K562 (cell line): ENCODE measurements around the gene CZIB. TPM values are rescaled to one million over a fixed set of nuclear protein-coding genes. Genes with fewer than 3 reads are reported as not detected.

ENCODE experiments used
- ATAC-seq: fragments of 200-7000 bp; cut with Tn5 transposase; 3 replicates; pipeline ENCODE4 v1.9.1; 2020; ENCODE audit warnings: moderate library complexity
- BruUV-seq: library from RNA; stranded (reverse); fragments of 400-500 nt; replicated peaks from 2 replicates; lab custom pipeline; 2021; lab: Mats Ljungman, UMichigan
- CTCF ChIA-PET: fragments of 300-600 bp; formaldehyde crosslinking; extraction: SDS; loops from one replicate; lab custom pipeline; 2021; ENCODE audit warnings: low intra/inter-chr PET ratio; lab: Yijun Ruan, JAX
- POLR2A ChIA-PET: fragments of 300-600, 350-650 bp; sonication (Branson Sonifier 250); formaldehyde crosslinking; extraction: SDS; loops from one replicate; lab custom pipeline; 2021; ENCODE audit warnings: antibody characterized with exemption, inconsistent platforms; lab: Yijun Ruan, JAX
- DNase-seq, 4 experiments: peaks; one replicate each; pipeline versions ENCODE4 v3.0.0 to v3.0.0-alpha.2; 2011 to 2018; ENCODE audit warnings: low spot score in 3 of 4, mixed read lengths in 3 of 4; ENCODE audit errors: extremely low read depth in 1 of 4
- FAIRE-seq: peaks from 2 replicates; lab custom pipeline; 2011; peaks lifted over from hg19 to GRCh38; lab: Jason Lieb, UNC
- H2AFZ ChIP-seq: 2 replicates; pipeline ENCODE4 v1.6.0; 2011; ENCODE audit warnings: low read depth, low read length, control low read depth, inconsistent platforms
- H3K27ac ChIP-seq: fragments of 200-600 bp; 3 replicates; pipeline ENCODE4 v1.8.0; 2011; ENCODE audit warnings: low read depth, mild to moderate bottlenecking, control low read depth, inconsistent platforms, low read length, moderate library complexity, mixed read lengths; ENCODE audit errors: extremely low read depth
- H3K27me3 ChIP-seq, 2 experiments: fragments of 300-600 bp in 1 of 2; 2 replicates in 1 of 2; 3 replicates in 1 of 2; pipeline versions ENCODE4 v1.6.0 to v1.8.0; 2011; ENCODE audit warnings: inconsistent platforms in 2 of 2, low read length in 2 of 2, mild to moderate bottlenecking in 1 of 2, mixed read lengths in 1 of 2, moderate library complexity in 1 of 2; ENCODE audit not compliant: control insufficient read depth in 2 of 2, insufficient read depth in 2 of 2
- H3K36me3 ChIP-seq: fragments of 300-600 bp; 3 replicates; pipeline ENCODE4 v1.8.0; 2011; ENCODE audit warnings: mild to moderate bottlenecking, low read length, inconsistent platforms; ENCODE audit not compliant: control insufficient read depth, insufficient read depth
- H3K4me1 ChIP-seq, 2 experiments: fragments of 200-600 bp in 1 of 2; replicated peaks in 1 of 2; 2 replicates in 1 of 2; 3 replicates in 1 of 2; pipeline versions ENCODE4 v1.5.1 to v1.8.0; 2011; ENCODE audit warnings: inconsistent platforms in 2 of 2, low read length in 2 of 2, mild to moderate bottlenecking in 1 of 2, mixed read lengths in 1 of 2, moderate library complexity in 1 of 2; ENCODE audit not compliant: control insufficient read depth in 2 of 2, insufficient read depth in 2 of 2
- H3K4me2 ChIP-seq: 2 replicates; pipeline ENCODE4 v1.6.1; 2011; ENCODE audit warnings: low read length, control low read depth, inconsistent platforms, mixed read lengths; ENCODE audit not compliant: insufficient read depth
- H3K4me3 ChIP-seq: fragments of 200-600 bp; sonication (generic), shearing (Covaris generic); 2 replicates; pipeline ENCODE4 v1.5.1; 2016; ENCODE audit warnings: control low read depth, inconsistent platforms
- H3K79me2 ChIP-seq: fragments of 200-600 bp; 3 replicates; pipeline ENCODE4 v1.8.0; 2011; ENCODE audit warnings: low read length, inconsistent platforms; ENCODE audit not compliant: control insufficient read depth, insufficient read depth
- H3K9ac ChIP-seq, 2 experiments: 2 replicates each; pipeline versions ENCODE4 v1.6.0 to v1.6.1; 2011; ENCODE audit warnings: low read depth in 2 of 2, low read length in 2 of 2, control low read depth in 1 of 2, inconsistent platforms in 1 of 2, mild to moderate bottlenecking in 1 of 2, mixed read lengths in 1 of 2; ENCODE audit not compliant: insufficient read depth in 1 of 2
- H3K9me1 ChIP-seq: one replicate; pipeline ENCODE4 v1.6.0; 2011; ENCODE audit warnings: inconsistent platforms, mild to moderate bottlenecking, low read length, moderate library complexity; ENCODE audit not compliant: control insufficient read depth, insufficient read depth
- H3K9me3 ChIP-seq: replicated peaks from 2 replicates; pipeline ENCODE4 v1.5.1; 2011; ENCODE audit warnings: low read depth, low read length, inconsistent platforms; ENCODE audit not compliant: control insufficient read depth, insufficient read depth
- H4K20me1 ChIP-seq: replicated peaks from 2 replicates; pipeline ENCODE4 v1.6.1; 2011; ENCODE audit warnings: low read length, inconsistent platforms, mixed read lengths; ENCODE audit not compliant: control insufficient read depth, insufficient read depth
- CUX1 ChIP-seq: fragments of 200-800 bp; sonication (Bioruptor generic); IDR thresholded peaks from 2 replicates; pipeline ENCODE4 v1.6.1; 2016; ENCODE audit warnings: missing genetic modification characterization, missing compliant biosample characterization
- E4F1 ChIP-seq: fragments of 250-450 bp; sonication (Bioruptor Pico); IDR thresholded peaks from 2 replicates; pipeline ENCODE4 v1.5.0; 2021; ENCODE audit warnings: mild to moderate bottlenecking, borderline replicate concordance
- GATAD2A ChIP-seq: fragments of 450-650 bp; IDR thresholded peaks from 2 replicates; pipeline ENCODE4 v1.6.1; 2017
- HES1 ChIP-seq: fragments of 450-650 bp; IDR thresholded peaks from 2 replicates; pipeline ENCODE4 v1.6.1; 2016; ENCODE audit warnings: low read depth, mild to moderate bottlenecking, moderate library complexity
- ID3 ChIP-seq, 2 experiments: fragments of 250-450 bp in 1 of 2; fragments of 450-650 bp in 1 of 2; sonication (Bioruptor Pico) in 1 of 2; IDR thresholded peaks; 2 replicates each; pipeline versions ENCODE4 v1.6.1 to v1.8.0; 2016 to 2021; ENCODE audit warnings: mild to moderate bottlenecking in 2 of 2, moderate library complexity in 2 of 2, missing compliant biosample characterization in 1 of 2, missing genetic modification characterization in 1 of 2
- NR2F6 ChIP-seq: fragments of 450-650 bp; formaldehyde crosslinking; IDR thresholded peaks from 2 replicates; pipeline ENCODE4 v1.4.0; 2020; ENCODE audit warnings: mild to moderate bottlenecking
- PHB2 ChIP-seq: fragments of 450-650 bp; IDR thresholded peaks from 2 replicates; pipeline ENCODE4 v1.6.1; 2017; ENCODE audit warnings: low read depth
- PTTG1 ChIP-seq: fragments of 450-650 bp; IDR thresholded peaks from 2 replicates; pipeline ENCODE4 v1.6.1; 2016; ENCODE audit warnings: low read depth, mild to moderate bottlenecking, missing genetic modification characterization, missing compliant biosample characterization
- ZNF699 ChIP-seq: fragments of 250-450 bp; sonication (Bioruptor Pico); IDR thresholded peaks from 2 replicates; pipeline ENCODE4 v1.8.0; 2021; ENCODE audit warnings: mild to moderate bottlenecking, moderate library complexity; ENCODE audit not compliant: insufficient replicate concordance
- WGBS: fragments of 100-300 bp; shearing (Covaris generic); methylation state at CpG from one replicate; pipeline ENCODE4 v1.1.6; 2016; ENCODE audit warnings: low coverage, mixed read lengths; ENCODE audit not compliant: insufficient coverage; ENCODE audit errors: missing lambda C conversion rate; 5-methylcytosine and 5-hydroxymethylcytosine counted together
- in situ Hi-C: fragments of 300-500 bp; cut with MboI; formaldehyde crosslinking; loops from 4 replicates; pipeline ENCODE4 v1.15.0; 2018; ENCODE audit warnings: inconsistent platforms, mixed read lengths
- intact Hi-C: fragments of 100-400 bp; cut with micrococcal nuclease; formaldehyde crosslinking; loops from 2 replicates; pipeline ENCODE4 v1.14.2; 2022
- polyA plus RNA-seq, 8 experiments: library from polyadenylated mRNA; depleted of rRNA in 4 of 8; stranded (reverse) in 5 of 8; unstranded in 3 of 8; fragments of >200 nt; fragmentation: Nextera tagmentation in 2 of 8; fragmentation: Illumina TruSeq in 1 of 8; extraction: Ambion mirVana in 2 of 8; extraction: Trizol in 1 of 8; gene quantifications; 2 replicates each; pipeline versions ENCODE4 v1.2.1 to v1.2.3, GENCODE V29; 2011 to 2014; ENCODE audit warnings: inconsistent platforms in 1 of 8, missing spikeins in 1 of 8
- total RNA-seq, 7 experiments: library from RNA; depleted of rRNA in 6 of 7; stranded (reverse); fragments of >200 nt in 6 of 7; fragmentation: Illumina TruSeq in 2 of 7; extraction: Trizol in 2 of 7; gene quantifications; 2 replicates each; pipeline versions ENCODE4 v1.2.1 to v1.2.3, GENCODE V29; 2011 to 2021; ENCODE audit warnings: low replicate concordance in 1 of 7

The CZIB gene
- total and polyA plus RNA-seq, 9 of the 15 experiments (the other 6 are each of a cell fraction or from before 2014, with no cell fraction given): 52.6 to 111 (median 80.0) TPM

GRCh38 chr1:53270107-53270506, 49.7 kb upstream of the CZIB start:
- Histone ChIP-seq H3K79me2 (no peaks in the 10 kb centered on the region), H3K4me2 (no peak overlapping the region), H4K20me1 (peaks cover 6% of the 10 kb centered on the region; the same call in 1 of the 2 replicates), H3K27ac (no peak overlapping the region), H3K27me3 (no peaks in the 10 kb centered on the region), H2AFZ (no peak overlapping the region), H3K4me3 (no peak overlapping the region), H3K9me3 (no peaks in the 10 kb centered on the region), H3K36me3 (peaks cover 93% of the 10 kb centered on the region; the same call in 2 of the 3 replicates), H3K9me1 (peaks cover 3% of the 10 kb centered on the region), H3K4me1 (peaks cover 6% of the 10 kb centered on the region in 2 experiments; a peak in 2 of 5 replicates), H3K9ac (no peak overlapping the region)
- no peak for FAIRE-seq
- in situ Hi-C loops (no loop called here), intact Hi-C loops (no loop called here)
- WGBS: 100% methylated on average over 1 of the region's 1 CpG
- no peak for TF ChIP-seq NR2F6
- TF ChIP-seq ID3 (CRISPR knock-in tag; IDR thresholded peaks at IDR 0.05): no peak
- no peak for TF ChIP-seq ID3 (tag; IDR thresholded peaks at IDR 0.05)
- no peak for TF ChIP-seq PTTG1 (tag)
- no peak for TF ChIP-seq E4F1 (CRISPR knock-in tag)
- TF ChIP-seq CUX1 (CRISPR knock-in tag): no peak
- TF ChIP-seq PHB2: no peak
- TF ChIP-seq ZNF699 (CRISPR knock-in tag): no peak
- TF ChIP-seq HES1: no peak
- TF ChIP-seq GATAD2A: no peak
- ChIA-PET POLR2A (interaction anchor here (0.5 to 0.8 kb wide), 4 partner anchors 10 to 366 kb away, joined by 3 to 4 read pairs (median 3); partner anchors contain the start of gene CZIB), CTCF (no interaction called here)
- DNase-seq: no peak
- no TSS peak for BruUV-seq
- no peak for ATAC-seq
